GM18861 (cell line): ENCODE data around the gene MOB3A.

ENCODE experiments used
- ATAC-seq: cut with Tn5 transposase; IDR thresholded peaks from one replicate; pipeline ENCODE4 v1.9.1; 2021; ENCODE audit not compliant: unreplicated experiment

Gene MOB3A

DNA sequence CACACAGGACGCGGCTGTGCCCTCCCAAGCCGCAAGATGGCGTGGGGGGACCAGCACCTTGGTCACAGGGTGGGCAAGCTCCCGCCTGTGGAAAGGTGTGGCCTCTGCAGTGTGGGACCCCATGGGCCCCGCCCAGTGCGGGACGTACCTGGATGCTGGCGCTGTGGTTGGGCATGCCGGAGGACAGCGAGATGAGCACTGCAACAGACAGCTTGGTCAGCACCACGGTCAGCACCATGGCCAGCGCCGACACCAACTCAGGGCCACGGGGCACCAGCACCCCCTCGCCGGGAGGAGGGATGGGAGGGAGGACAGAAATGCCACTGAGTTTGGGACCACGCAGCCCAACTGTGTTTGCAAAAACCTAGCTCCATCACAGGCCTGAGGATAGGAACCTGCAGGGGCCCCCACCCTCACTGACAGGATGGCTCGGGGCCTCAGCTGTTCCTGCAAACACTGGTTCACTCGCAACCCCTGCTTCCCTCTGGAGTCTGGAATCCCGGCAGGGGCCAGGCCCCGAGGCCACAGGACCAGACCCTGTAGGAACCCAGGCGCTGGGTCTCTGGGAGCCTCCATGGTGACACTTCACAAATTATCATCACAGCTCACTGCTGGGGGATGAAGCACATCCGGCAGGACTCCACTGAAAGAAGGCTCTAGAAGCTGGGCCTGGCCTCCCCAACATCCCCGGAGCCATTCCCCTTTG lies 27.7 kb upstream of the MOB3A start:
- no peak for ATAC-seq

DNA sequence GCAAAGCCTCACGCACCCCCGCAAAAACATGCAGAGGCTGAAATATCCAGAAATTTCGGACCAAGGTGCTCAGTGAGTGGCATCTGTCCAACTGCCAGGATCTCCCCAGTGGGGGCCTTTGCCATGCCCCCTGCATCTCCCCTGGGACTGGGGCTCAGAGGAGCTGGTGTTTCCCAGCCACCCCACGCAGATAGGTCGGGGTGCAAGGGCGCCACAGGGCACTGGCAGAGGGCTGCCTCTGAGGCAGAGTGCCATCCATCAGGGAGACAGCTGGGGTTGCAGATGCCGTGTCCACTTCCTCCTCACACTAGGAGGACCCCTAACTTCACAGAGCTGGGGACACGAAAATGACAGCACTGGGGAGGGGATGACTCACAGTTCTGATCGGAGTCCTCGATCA lies 26.9 kb upstream of the MOB3A start:
- ATAC-seq: no peak

DNA sequence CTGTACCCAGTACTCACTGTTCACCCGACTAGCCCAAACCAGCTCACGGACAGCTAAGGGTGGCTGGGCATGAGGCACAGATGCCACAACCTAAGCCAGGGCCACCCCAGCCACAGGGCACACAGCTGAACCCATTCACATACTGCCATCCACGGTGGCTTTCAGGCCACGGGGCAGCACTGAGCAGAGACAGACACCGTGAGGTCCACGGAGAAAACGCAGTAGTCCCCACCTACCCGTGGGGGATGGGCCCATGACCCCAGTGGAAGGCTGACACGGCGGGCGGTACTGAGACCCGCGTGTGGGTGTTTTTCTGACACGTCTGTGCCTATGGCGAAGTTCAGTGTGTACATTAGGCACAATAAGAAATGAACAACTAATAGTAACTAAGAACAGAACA lies 26.1 kb upstream of the MOB3A start:
- ATAC-seq: no peak

DNA sequence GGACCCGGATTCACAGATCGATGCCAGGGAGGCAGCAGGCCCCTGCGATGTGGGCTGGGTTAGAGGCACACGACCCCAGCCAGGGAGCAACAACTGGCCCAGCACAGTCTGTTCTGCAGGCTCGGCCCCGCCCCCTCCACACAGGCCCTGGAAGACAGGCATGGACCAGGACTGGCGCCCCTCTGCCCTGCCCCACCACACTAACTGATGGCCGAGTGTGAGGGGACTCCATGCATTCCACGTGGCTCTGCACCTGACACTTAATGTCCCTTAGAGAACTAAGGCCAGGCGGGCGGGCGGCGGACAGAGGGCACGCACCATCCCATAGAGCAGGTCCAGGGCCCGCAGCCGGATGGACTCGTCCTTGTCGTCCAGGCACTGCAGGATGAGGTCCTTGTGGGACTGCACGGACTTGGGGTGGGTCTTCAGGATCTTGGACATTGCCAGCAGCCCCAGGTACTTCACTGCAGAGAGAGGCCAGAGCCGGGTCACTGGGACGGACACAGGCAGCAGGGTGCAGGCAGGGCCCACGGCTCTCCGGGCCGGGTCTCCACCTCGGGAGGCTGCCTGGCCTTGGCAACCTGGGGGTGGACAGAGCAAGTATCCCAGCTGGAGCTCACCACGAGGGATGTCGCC lies 25.4 kb upstream of the MOB3A start:
- ATAC-seq: no peak

DNA sequence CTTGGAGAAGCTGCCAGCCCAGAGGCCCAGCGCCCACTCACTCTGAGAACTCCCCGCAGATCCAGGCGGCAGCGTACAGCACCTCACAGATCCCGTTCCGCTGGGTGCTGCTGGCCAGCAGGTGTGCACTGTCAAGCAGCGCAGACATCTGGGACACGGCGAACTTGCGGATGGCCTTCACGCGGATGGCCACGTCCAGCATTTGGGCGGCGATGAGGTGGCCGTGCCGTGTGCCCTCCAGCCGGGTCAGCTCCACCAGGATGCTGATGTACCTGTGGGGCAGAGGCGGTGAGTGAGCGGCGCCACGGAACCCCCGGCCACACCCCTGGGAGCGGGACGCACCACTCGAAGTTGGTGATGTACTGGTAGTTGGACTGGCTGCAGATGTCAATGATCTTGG lies 24.7 kb upstream of the MOB3A start:
- ATAC-seq: no peak

DNA sequence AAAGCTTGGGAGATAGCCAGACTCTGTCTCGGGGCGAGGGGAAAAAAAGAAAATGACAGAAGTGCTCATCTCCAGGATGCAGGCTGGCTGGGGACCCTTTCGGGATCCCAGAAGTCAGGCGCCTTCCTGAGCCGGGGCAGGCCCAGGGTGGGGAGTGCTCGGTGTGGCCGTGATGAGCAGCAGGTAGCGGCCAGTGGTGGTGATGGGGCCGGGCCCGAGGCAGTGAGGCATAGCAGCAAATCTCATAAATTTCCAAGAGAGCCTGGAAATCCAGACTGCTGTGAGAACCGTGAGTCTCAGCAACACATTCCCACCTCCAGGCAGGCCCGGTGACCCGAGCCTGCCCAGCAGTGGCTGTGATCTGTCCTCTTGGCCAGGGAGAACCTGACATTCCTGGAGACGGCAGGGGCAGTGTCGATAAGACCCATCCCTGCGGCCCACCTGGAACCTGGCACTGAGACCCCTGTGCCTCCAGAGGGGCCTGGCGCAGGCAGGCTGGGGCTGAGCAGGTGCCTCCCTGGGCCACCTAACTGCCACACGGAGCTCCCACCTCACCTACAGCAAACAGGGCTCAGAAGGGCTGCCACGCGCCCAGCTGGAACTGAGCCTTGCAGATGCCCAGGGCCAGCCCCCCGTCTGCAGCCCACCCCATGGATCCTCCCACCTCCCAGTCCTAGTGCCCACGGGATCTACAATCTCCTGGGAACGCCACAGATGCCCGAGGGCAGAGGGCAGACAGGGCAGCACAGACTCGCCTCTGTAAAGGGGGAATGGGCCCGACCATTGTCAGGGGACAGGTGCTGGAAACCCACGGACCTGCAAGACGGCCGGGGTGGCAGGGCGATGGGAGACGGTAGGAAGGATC lies 24.0 kb upstream of the MOB3A start:
- ATAC-seq: no peak

DNA sequence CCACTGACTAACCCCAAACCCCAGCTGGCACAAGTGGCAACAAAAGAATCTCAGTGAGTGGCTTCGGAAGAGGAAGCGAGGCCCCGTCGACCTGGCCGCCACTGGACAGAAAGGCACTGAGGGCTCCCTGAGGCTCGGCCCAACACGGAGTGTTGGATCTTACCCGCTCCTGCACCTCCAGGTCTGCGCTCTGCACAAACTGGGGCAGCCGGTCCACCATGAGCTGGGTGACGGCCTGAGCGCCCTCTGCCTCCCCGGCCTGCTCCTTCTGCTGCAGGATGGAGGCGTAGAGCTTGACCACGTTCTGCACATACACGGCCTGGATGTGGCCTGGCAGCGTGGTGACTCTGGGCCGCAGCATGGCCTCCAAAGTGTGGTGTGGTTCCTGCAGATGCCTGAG lies 22.3 kb upstream of the MOB3A start:
- no peak for ATAC-seq

DNA sequence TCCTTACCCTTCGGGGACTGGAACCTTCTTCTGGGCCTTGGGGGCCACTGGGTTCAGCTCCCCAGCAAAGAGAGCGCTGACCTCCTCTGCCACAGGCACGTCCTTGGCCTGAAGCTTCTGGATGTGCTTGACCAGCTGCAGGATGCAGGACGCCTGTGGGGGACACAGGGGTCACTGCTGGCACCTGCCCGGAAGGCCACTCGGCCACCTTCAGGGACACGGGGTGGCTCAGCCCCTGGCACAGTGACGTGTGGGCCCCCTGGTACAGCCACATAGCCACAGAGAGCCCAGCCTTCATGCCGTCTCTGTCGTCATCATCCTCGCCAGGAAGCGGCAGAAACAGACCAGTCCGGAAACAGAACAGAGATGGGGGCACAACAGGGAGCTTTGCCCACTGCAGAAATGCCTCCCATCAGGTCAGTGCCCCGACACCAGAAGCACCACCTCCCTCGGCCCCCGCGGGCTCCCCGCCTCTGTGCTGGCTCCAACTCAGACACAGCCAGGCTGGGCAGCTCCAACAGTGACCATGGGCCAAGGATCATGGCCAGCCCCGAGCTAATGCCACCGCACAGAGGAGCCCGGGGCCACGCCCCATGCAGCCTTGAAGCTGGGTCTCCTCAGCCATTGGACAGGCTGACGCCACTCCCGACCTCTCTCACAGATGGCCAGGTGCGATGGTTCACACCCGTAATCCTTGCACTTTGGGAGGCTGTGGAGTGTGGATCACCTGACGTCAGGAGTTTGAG lies 21.3 kb upstream of the MOB3A start:
- no peak for ATAC-seq

DNA sequence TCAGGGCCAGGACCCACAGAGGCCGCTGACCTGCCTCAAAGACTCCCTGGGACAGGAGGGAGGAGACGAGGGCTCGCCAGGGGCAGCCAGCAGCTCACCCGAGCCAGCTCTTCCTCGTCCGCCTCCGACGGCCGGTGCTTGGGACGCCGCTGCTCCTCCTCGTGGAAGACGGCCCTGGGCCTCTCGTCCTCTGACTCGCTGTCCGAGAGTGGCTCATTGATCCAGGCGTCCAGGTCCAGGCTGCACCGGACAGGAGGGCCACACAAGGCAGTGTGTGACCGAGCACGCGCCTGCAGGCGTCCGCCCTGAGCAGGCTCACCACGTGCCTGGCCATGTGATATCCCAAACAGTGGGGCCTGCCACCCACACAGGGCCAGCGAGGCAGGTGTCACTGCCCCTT lies 20.4 kb upstream of the MOB3A start:
- no peak for ATAC-seq

DNA sequence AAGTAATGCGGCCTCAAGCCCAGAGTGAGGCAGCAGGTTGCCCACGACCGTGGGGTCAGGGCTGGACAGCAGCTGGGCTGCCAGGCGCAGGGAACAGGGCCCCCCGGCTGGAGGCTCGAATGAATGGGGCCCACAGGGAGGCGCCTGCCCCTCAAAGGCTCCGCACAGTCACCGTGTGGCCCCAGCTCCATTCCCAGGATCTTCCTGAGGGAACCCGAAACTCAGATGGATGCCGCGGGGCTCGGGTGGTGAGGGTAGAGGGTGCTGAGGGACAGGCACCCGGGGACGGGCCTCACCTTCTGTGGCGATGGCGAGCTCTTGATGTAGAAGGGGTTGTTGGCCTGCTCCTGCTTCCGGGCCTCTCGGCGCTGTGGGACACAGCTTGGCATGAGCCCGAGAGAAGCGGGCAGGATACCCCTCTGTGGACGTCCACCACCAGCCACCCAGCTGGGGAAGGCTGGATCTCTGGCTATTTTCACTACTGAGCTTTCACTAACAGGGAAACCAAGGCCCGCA lies 19.8 kb upstream of the MOB3A start:
- no peak for ATAC-seq

DNA sequence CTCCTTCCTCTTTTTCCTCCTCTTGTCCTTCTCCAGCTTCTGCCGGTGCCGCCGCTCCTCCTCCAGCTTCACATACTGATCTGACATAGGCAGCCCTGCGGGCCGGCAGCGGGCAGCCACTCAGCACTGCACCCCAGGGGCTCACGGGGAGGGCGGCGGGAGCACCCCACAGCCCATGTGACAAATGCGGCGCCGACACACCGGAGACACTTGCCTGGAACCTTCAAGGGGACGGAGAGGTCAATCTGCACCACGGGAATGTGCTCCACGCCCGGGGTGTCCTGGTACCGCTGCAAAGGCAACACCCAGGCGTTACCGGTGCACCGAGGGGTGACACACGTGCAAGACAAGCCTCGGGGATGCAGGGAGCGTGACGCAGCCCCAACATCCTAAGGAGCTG lies 19.2 kb upstream of the MOB3A start:
- ATAC-seq: no peak

DNA sequence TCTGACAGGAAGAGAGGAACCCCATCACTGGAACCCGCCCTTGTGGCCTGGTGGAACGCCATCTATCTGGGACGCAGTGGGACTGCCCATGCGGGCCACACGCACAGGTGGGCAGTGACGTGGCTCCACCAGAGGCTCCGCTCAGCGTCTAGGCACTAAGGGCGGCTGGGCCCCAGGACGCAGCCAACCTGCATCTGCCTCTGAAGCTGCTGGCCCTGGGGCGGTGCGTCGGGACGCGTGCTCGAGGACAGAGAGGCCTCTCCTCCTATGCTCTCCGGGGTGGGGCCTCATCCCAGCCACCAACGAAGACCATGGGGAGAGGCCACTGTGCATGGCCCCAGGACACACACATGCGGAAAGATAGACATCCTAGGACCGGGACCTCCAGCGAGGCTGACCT lies 18.7 kb upstream of the MOB3A start:
- no peak for ATAC-seq

DNA sequence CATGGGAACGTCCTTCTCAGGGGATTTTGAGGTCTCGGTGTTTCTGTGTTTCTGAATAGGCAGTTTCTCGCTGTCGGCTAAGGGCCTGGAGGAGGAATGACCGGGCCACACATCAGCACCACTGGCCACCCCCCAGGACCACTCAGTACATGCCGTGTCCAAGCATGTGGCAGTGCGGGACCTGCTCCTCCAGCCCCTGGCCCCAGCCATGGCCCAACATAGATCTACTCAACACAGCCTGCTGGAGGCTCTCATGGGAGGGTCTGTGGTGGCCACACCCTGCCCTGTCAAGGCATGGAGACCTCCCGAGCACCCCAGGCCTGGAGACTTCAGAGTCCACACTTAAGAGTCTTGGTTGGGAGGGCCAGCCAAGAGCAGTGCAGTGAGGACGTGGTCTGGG lies 18.1 kb upstream of the MOB3A start:
- no peak for ATAC-seq

DNA sequence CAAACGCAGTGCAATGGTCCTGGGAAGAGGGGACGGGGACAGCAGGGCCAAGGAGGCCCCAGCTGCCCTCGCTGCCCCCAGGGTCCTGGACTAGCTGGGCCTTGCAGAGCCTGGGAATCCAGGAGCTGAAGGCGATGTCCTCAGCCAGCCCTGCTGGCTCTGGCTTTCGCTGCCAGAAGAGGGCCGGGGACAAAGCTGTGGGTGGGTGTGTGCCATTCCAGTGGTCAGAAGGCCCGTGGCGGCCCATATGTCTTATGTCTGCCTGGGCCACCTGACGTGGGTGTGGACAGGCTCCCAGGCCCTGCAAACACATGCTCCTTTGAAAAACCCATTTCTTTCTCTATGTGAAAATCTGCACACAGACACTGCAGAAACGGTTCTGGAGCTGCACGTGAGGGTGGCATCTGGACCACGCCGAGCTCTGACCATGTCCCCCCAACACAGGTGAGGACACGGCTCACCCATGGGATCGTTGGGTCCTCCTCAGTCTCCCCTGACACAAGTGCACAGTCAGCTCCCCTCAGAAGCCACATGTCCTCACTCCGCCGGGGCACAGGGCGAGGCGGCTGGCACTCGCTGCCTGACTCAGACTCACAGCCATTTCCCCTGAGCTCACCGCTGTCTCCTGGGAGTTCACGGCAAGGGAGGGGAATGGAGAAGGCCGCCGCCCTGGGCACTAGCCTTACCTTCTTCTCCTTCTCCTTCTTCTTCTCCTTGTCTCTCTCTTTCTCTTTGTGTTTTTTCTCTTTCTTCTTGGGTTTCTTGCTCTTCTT lies 17.5 kb upstream of the MOB3A start:
- no peak for ATAC-seq

DNA sequence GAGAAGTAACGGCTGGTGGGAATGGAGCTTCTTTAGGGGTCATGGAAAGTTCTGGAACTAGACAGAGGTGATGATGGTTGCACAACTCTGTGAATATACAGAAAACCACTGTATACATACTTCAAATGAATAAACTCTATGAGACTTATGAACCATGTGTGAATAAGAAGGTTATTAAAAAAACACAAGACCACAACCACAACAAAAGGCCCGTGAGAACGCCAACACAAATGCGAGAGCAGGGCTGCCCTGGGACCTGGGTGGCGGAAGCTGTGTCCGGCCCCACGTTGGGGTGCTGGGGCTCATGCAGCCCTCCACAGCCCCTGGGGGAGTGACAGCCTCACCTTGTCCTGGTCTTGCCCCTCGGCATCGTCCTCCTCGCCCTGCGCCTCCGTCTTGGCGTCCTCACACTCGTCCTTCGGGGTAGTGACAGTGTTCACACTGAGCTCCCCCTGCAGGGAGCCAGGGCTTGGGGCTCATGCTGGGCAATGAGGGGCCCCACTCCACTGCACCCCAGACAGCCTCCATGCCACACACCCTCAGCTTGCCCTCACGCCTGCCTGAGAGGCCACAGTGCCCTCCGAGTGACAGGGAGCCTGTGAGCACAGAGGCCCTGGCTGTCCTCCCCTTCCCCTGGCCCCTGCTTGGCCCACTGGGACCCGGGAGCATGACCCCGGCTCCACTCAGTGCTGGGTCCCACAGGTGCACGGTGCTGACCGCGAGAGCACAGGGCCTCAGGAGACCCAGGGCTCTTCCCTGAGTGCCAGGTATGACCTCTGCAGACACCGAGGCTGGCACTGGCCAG lies 16.6 kb upstream of the MOB3A start:
- ATAC-seq: no peak

DNA sequence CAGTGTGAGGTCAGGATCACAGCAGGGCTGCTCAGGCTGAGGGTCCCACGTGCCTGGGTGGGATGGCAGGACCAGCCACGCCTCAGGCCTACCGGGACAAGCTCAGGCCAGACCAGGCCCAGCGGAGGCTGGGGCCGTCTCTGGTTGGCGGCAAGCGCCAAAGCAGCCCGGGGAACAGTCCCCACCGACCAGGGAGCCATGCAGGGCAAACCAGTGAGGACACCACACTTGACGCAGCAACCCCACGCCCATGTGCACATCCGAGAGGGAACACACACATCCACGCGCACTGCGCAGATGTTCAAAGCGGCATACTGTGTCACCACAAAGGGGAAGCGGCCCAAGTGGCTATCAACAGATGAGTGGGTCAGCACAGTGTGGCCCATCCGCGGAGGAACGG lies 15.8 kb upstream of the MOB3A start:
- ATAC-seq: no peak

DNA sequence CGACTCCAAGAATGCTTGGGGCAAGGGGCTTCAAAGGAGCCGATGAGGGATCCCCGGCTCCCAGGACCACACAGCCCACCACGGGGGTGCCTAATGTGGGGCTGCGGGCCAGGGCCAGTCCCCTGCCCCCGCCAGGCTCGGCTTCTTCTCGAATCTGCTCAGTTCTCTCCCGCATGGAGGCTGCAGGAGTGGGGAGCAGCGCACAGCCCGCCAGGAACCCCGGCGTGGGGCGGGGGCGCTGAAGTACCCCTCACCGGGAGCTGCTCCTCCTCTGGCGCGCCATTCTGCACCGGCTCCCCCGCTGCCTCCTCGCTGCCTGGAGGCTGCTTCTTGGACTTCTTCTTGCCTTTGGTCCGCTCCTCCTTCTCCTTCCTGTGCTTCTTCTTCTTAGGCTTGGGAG lies 15.3 kb upstream of the MOB3A start:
- no peak for ATAC-seq

DNA sequence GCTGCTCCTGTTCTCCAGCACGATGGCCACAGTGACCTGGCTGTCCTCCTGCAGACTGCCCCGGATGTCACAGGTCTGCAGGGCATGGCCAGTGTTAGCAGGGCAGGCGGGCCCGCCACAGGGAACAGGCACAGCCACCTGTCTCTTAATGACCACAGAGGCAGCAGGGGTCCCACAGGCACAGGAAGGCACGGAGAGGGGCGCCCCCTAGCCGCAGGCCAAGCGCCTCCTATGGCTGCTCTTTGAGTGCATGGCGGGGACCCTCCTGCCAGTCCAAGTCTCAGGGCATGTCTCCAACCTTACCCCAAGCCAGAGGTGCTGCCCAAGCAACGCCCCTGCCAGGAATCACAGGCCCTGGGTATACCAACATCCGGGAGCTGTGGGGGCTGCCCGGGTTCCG lies 14.7 kb upstream of the MOB3A start:
- no peak for ATAC-seq

DNA sequence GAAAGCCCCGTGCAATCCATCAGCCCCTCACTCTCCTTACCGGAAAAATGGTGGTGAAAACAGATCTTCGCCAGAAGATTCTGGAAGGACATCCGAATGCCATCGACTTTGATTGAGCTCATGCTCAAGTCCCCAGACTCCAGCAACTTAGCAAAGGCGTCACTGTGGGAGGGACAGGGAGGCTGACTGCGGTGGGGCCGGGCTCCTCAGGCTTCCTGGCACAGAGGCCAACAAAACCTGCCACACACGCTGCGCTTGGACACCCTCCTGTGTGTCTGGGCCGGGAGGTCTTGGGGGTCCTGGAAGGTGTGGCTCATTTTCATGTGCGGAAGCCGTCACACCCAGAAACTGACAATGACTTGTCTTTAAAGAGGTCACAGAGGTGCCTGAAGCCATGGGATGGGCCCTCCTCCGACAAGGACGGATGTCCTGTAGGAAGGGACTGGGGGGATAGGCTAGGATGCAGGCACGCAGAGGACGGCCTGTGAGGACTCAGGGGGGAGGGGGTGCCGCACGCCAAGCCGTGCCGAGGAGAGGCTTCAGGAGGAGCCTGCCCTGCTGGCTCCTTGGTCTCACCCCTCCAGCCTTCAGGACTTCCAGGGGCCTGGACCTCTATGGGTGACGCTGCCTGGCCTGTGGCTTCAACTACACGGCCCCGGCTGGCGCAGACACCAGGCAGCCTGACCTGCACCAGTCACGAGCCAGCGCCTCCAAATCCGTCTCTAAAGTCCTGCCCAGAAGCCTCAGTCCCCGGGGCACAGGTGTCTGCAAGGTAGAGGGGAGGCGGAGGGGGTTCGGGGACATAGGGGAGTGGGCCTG lies 13.1 kb upstream of the MOB3A start:
- ATAC-seq: no peak
